ENCODE results near the gene CEND1.
A peak's percentile ranks its signal among the peaks of the same experiment; 100 is the strongest.
"Not testable (repeated sequence)": the region's sequence is repeated elsewhere in the genome, so short reads cannot be mapped to it uniquely, and the experiment has no call there.

CEND1 gene

GRCh38 chr11:763073-763463 is 26.8 kb downstream of the CEND1 start:
- DNase-seq: no peak

DNA sequence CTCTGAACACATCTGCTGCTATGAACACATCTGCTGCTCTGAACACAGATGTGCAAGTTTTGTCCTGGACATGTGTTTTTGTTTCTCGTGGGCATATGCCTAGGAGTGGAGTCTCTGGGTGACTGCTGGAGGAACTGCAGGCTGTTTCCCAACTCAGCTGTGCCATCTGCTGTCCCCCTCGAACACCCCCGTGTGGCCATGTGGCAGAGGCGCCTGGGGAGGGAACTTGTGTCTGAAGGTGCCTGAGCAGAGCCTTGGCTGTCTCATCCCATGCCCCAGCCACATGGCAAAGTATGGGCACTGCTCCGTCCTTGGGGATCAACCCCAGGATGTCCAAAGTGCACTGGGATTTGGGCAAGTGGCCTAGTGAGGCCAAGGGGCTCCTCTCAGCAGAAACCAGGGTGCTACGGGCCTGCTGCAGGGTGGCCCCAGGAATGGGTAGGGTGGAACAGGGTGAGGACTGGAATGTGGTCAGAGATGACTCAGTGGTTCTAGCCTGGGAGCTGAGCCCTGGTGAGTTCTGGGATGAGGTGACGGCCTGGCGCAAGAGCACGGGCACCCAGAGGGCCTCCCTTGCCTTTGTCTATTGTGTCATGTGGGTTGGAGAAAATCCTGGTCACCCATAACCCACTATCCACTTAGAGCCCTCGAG is 27.3 kb downstream of the CEND1 start:
- peak; percentile 41 for DNase-seq

GRCh38 chr11:761526-762108 is 28.3 kb downstream of the CEND1 start:
- no peak for DNase-seq

- no peak for DNase-seq
Measured at GRCh38 chr11:760236-760635, 29.7 kb downstream of the CEND1 start.

GRCh38 chr11:749731-750130 is 40.2 kb downstream of the CEND1 start:
- no peak for DNase-seq

DNA sequence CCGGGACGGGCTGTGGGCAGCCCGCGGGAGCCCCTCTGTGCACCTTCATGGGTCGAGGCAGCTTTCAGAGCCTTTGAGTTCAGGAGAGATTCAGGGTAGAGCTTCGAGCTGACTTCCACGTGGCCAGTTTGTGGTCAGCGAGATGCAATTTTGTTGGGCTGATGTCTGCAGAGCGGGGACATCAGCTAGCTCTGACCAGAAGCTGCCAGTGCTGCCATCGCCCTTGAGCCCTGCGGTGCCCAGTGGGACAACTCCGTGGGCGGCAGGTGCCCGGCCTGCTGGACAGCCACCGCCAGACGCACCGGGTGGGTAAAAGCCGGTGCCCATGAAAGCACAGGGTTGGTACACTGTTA is 41.9 kb downstream of the CEND1 start:
- no peak for DNase-seq

DNA sequence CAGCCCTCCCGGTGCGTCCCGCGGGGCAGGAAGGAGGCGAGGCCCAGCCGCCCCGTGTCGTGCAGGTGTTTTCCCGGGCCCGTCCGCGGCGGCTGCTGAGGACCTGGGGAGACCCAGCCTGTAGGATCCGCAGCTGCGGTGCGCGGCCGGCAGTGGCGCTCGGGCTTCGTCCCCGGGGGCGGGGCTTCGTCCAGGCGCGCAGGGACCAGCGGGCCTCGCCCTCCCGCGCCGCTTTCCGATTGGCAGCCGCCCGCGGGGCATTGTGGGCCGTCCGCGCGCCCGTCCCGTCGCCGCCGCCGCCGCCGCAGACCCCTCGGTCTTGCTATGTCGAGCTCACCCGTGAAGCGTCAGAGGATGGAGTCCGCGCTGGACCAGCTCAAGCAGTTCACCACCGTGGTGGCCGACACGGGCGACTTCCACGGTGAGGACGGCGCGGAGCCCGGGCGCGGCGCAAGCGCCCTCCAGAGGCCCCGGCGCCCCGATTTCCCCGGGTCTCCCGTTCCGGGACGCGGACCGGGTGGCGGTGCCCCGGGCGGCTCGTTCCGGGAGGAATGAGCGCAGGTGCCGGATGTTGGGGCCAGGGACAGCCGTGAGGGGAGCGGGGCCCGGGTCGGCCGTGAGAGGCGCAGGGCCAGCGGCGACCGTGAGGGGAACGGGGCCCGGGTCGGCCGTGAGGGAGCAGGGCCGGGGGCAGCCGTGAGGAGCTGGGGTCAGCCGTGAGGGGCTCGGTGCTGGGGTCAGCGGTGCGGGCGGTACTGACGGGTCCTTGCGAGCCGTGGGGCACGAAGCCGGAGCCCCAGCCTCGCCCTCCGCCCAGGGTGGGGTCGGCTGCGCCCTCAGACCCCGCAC is 42.5 kb downstream of the CEND1 start, which contains the start of gene TALDO1:
Gene TALDO1 (plus strand): TSS at position 307 of the 849 bp plus-strand sequence. CDS start 18 bp downstream, at position 325.
- peak; percentile 81 for DNase-seq

DNA sequence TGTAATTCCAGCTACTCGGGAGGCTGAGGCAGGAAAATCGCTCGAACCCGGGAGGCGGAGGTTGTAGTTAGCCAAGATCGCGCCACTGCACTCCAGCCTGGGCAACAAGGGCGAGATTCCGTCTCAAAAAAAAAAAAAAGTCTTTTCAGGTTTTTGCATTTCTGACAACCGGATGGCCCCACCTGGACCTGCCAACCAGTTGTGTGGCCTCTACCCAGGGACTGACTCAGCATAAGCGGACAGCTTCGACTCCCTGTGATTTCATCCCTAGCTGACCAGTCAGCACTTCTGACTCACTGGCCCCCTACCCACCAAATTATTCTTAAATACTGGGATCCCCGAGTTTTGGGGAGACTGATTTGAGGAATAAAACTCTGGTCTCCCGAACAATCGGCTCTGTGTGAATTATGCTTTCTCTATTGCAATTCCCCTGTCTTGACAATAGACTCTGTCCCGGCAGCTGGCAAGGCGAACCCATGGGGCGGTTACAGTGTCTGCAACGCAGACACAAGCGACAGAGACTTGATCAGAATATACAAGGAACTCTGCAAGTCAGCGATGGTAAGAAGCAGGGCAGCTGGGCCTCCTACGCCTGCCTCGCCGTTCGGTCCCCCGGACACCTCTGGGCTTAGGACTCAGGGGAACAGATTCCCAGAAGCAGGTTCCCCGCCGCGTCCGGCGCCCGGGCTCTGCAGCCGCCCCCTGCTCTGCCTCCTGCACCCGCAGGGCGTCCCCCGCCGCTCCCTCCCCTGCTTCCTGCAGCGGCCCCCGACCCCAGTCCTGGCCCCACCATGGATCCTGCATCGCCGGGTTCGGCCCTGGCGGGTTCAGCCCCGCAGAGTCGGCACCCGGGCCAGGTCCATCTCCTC is 43.4 kb downstream of the CEND1 start:
- DNase-seq: no peak

DNA sequence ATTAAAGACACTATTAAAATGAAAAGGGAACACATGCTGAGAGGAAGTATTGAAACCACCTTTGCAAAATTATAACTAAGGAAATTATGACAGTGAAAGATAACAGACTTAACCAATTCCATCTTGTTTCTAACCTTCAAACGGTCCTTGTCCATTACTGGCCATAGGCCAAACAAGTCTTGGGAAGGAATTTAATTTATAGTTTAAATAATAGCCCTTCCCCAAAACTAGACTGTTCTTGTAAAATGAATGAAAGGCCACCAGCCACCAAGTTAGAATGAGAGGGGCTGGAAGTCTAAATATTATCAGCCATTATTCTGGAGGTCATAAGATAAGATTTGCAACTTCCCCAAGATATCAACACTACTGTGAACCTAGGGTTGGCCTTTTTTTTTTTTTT is 44.5 kb downstream of the CEND1 start:
- DNase-seq: no peak

DNA sequence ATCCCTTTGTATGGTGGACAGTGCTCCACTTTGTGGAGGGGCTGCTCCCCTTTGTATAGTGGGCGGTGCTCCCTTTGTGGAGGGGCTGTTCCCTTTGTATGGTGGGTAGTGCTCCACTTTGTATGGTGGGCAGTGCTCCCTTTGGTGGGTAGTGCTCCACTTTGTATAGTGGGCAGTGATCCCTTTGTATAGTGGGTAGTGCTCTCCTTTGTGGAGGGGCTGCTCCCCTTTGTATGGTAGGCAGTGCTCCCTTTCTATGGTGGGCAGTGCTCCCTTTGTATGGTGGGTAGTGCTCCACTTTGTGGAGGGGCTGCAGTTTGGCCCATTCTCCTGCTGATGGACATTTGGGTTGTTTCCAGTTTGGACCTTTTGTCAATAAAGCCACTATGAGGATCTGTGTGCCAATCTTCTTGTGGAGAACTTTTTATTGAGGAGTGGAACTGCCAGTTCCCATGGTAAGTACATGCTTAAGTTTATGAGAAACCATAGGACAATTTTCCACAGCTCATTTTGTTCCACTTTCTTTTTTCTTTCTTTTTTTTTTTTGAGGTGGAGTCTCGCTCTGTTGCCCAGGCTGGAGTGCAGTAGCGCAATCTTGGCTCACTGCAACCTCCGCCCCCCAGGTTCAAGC is 47.2 kb downstream of the CEND1 start:
- DNase-seq: no peak

DNA sequence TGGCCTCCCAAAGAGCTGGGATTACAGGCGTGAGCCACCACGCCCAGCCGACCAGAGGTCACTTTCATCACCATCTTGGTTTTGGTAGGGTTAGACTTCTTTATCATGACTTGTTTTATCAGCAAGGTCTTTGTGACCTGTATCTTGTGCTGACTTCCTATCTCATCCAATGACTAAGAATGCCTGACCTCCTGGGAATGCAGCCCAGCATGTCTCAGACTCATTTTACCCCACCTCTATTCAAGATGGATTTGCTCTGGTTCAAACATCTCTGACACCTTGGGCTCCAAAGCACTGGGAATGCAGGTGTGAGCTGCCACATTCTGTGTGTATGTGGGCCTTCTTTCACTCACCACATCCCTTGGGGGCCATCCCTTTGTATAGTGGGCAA is 47.7 kb downstream of the CEND1 start:
- DNase-seq: no peak

DNA sequence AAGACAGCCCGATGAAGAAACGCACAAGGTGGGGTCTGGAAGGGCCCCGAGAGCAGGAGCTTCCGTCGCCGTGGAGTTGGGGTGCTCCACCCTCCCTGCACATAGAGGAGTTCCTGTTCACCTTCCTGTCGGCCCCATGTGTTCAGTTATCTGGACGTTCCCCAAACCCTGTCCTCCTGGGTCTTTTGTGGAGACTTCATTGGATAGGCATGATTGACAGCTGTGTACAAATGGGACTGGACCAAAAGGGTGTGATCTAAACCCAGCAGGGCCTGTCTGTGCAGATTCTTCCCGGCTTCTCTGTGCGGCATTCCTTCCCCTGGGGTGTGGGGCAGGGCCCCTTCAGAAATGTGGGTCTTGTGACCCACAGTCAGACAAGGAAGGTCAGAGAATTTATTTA is 52.0 kb downstream of the CEND1 start:
- not testable (repeated sequence) for DNase-seq

DNA sequence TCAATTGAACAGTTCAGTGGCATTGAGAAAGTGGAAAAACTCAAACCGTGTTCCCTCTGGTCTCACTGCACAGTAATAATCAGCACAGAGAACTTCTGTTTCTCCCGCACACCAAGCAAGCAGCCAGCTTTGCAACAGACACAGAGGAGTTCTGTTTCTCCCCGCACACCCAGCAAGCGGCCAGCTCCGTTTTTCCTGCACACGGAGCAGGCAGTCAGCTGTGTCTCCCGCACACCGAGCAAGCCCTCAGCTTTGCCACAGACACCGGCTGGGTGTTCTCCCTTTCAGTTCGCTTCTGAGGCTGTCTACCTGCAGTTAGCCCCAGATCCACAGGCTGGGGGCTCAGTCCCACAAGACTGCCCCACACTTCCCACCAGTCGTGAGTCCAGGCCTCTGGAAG is 52.5 kb downstream of the CEND1 start:
- DNase-seq: no peak
